ENCODE measurements around the gene PPP2R5A. TPM values are rescaled to one million over a fixed set of nuclear protein-coding genes. Genes with fewer than 3 reads are reported as not detected.

PPP2R5A gene
- total and polyA plus RNA-seq, 11 donors = 44.7 to 108 (median 63.5) TPM

GRCh38 chr1:212401042-212401441 lies 115.8 kb downstream of the PPP2R5A start:
- WGBS, 4 donors = 95 to 99% (median 97%) methylated on average over 4 of the region's 4 CpGs
- intact Hi-C loops (cut with DNase I) = no loop called here
- Histone ChIP-seq H3K4me1 (peaks cover 0 to 21% (median 0%) of the 10 kb centered on the region in 12 donors), H3K36me3 (peaks cover 0 to 19% (median 0%) of the 10 kb centered on the region in 9 donors), H3K4me3 (no peak overlapping the region), H3K27ac (no peak overlapping the region), H3K9me3 (peaks cover 0 to 19% (median 9%) of the 10 kb centered on the region in 12 donors), H3K27me3 (no peaks in the 10 kb centered on the region)
- no peak for ATAC-seq
- TF ChIP-seq POLR2A (IDR thresholded peaks at IDR 0.05) = no peak
- no peak for TF ChIP-seq CTCF (IDR thresholded peaks at IDR 0.05)
- no peak for DNase-seq

GRCh38 chr1:212401838-212402582 lies 116.8 kb downstream of the PPP2R5A start:
- peaks cover 0 to 9% (median 2%) of the 10 kb centered on the region in 12 donors for H3K9me3 ChIP-seq
- intact Hi-C loops (cut with DNase I) = no loop called here
- peaks cover 0 to 29% (median 2%) of the 10 kb centered on the region in 9 donors for H3K36me3 ChIP-seq
- peaks cover 0 to 21% (median 0%) of the 10 kb centered on the region in 12 donors for H3K4me1 ChIP-seq
- H3K4me3 ChIP-seq = no peak overlapping the region
- H3K27ac ChIP-seq = no peak overlapping the region
- ATAC-seq = no peak
- TF ChIP-seq POLR2A (IDR thresholded peaks at IDR 0.05) (no peak), CTCF (IDR thresholded peaks at IDR 0.05) (no peak)
- DNase-seq = no peak
- 80 to 86% (median 83%) methylated on average over 7 of the region's 7 CpGs for WGBS, 4 donors
- H3K27me3 ChIP-seq = no peaks in the 10 kb centered on the region

- WGBS, 4 donors = 89 to 95% (median 93%) methylated on average over 7 of the region's 7 CpGs
- ATAC-seq (no peak), DNase-seq (no peak)
- intact Hi-C loops (cut with DNase I) = no loop called here
- Histone ChIP-seq H3K4me1 (peaks cover 0 to 21% (median 0%) of the 10 kb centered on the region in 12 donors), H3K27me3 (no peaks in the 10 kb centered on the region), H3K36me3 (peaks cover 0 to 36% (median 4%) of the 10 kb centered on the region in 9 donors), H3K4me3 (no peak overlapping the region), H3K27ac (no peak overlapping the region), H3K9me3 (peaks cover 0 to 6% (median 0%) of the 10 kb centered on the region in 12 donors)
- TF ChIP-seq POLR2A (IDR thresholded peaks at IDR 0.05) (no peak), CTCF (IDR thresholded peaks at IDR 0.05) (no peak)
These were observed 117.6 kb downstream of the PPP2R5A start for GRCh38 chr1:212402666-212403321.

- no peak for TF ChIP-seq CTCF (IDR thresholded peaks at IDR 0.05)
- no peak for TF ChIP-seq POLR2A (IDR thresholded peaks at IDR 0.05)
- peaks cover 0 to 65% (median 25%) of the 10 kb centered on the region in 9 donors for H3K36me3 ChIP-seq
These were observed 125.1 kb downstream of the PPP2R5A start for GRCh38 chr1:212410231-212410820.

More at GRCh38 chr1:212410231-212410820, 125.1 kb downstream of the PPP2R5A start:
- Histone ChIP-seq H3K27me3 (no peaks in the 10 kb centered on the region), H3K27ac (peak overlapping the region in 1 of 12 donors; percentile 62), H3K4me3 (no peak overlapping the region), H3K4me1 (peaks cover 0 to 48% (median 6%) of the 10 kb centered on the region in 12 donors), H3K9me3 (peaks cover 0 to 5% (median 0%) of the 10 kb centered on the region in 12 donors)
- DNase-seq (no peak), ATAC-seq (no peak)
- intact Hi-C loops (cut with DNase I) = no loop called here
- 94 to 96% (median 95%) methylated on average over 7 to 8 of the region's 8 CpGs for WGBS, 4 donors

All from heart left ventricle (tissue), 16 donors.